ENCODE data around the gene DENND1A.

Gene DENND1A

DNA sequence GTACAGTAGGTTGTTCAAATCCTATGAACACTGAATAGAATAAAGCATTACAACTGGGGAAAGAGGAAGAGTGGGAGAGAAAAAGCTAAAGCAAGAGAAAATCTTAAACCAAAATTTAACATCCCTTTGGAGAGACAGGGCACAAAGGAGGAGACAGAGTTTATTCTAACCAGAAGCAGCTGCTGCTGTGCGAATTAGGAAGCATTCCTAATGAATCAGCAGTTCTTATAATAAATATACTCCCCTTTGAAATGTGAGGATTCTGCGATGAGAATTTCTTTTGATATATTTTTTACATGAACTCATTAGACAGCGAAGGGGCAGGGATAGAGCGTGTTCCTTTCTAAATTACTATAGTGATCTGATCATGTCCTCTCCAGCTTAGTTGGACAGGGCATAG is 233.4 kb downstream of the DENND1A start:
- Histone ChIP-seq H3K36me3 (ENCODE audit: insufficient read depth, low read length) (no peaks in the 10 kb centered on the region), H3K9me3 (ENCODE audit: control insufficient read depth, insufficient read depth, low read length) (no peaks in the 10 kb centered on the region), H3K9ac (ENCODE audit: low read depth, low read length) (no peak overlapping the region), H3K4me1 (ENCODE audit: insufficient read depth, low read length) (no peaks in the 10 kb centered on the region)

DNA sequence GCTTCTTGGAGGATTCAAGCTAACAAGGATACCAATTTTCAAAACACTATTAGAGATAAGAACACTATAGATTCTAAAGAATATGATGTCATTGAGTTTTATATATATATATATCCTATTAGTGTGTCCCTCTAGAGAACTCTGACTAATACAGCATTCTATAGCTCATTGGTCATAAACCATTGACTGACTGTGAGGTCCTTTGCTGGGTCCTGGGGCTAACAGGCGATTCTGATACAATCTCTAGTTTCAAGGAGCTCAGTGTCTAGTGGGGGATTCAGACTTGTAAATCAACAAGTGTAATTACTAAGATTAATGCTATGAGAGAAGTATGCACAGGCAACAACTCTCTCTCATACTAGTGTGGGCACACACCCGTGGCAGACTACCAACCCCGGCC is 234.5 kb downstream of the DENND1A start:
- H3K36me3 ChIP-seq (ENCODE audit: insufficient read depth, low read length) = no peaks in the 10 kb centered on the region

DNA sequence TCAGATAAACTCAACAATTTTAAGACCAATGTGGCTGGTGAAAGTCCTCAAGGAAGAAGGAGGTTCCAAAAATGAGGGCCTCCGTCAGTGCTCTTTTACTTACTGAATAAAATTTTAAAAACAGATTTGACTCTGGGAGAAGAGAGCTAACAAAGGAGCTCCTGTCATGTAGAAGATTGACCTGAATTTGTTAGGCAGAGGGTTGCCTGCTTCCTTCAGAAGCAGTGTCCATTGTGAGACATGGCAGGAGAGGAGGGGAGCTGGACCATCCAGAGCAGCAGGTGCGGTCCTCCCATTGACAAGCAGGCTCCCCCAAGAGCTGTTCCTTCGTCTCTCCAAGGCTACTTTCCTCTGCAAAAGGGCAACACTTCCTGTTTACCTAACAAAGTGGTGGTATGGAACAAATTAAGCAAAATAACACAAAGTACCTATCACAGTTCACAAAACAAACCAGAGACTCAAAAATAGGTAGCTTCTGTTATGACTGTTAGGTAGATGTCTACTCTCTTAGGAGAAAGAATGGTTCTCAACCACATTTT is 238.1 kb downstream of the DENND1A start:
- Histone ChIP-seq H3K9ac (ENCODE audit: low read depth, low read length) (no peak overlapping the region), H3K9me3 (ENCODE audit: control insufficient read depth, insufficient read depth, low read length) (no peaks in the 10 kb centered on the region), H3K4me1 (ENCODE audit: insufficient read depth, low read length) (0 out of 2 replicates have a peak, but pooled peaks cover 5% of the 10 kb centered on the region), H3K36me3 (ENCODE audit: insufficient read depth, low read length) (no peaks in the 10 kb centered on the region)

More for the DNA sequence above, 234.5 kb downstream of the DENND1A start:
- Histone ChIP-seq H3K9me3 (ENCODE audit: control insufficient read depth, insufficient read depth, low read length) (no peaks in the 10 kb centered on the region), H3K9ac (ENCODE audit: low read depth, low read length) (no peak overlapping the region), H3K4me1 (ENCODE audit: insufficient read depth, low read length) (no peaks in the 10 kb centered on the region)

DNA sequence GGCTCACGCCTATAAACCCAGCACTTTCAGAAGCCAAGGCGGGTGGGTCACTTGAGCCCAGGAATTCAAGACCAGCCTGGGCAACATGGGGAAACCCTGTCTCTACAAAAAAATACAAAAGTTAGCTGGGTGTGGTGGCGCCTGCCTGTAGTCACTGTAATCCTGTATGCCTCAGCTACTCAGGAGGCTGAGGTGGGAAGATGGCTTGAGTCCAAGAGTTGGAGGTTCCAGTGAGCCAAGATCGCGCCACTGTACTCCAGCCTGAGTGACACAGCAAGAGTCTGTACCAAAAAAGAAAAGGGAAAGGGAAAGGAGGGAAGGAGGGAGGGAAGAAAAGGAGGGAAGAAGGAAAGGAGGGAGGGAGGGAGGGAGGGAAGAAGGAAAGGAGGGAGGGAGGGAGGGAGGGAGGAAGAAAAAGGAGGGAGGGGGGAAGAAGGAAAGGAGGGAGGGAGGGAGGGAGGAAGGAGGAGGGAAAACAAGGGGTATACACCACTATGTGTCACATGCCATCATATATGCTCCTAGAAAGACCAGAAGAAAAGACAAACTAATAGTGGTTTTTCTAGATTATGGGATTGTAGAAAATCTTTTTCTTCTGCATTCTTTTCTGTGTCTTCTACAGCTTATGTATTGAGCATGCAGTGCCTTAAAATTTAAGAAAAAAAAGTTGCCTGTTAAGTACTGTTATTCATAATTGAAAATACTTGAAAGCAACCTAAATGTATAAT is 240.1 kb downstream of the DENND1A start:
- 0 out of 2 replicates have a peak, but pooled peaks cover 5% of the 10 kb centered on the region for H3K4me1 ChIP-seq (ENCODE audit: insufficient read depth, low read length)
- H3K36me3 ChIP-seq (ENCODE audit: insufficient read depth, low read length) = no peaks in the 10 kb centered on the region
- H3K9ac ChIP-seq (ENCODE audit: low read depth, low read length) = no peak overlapping the region
- H3K9me3 ChIP-seq (ENCODE audit: control insufficient read depth, insufficient read depth, low read length) = no peaks in the 10 kb centered on the region

DNA sequence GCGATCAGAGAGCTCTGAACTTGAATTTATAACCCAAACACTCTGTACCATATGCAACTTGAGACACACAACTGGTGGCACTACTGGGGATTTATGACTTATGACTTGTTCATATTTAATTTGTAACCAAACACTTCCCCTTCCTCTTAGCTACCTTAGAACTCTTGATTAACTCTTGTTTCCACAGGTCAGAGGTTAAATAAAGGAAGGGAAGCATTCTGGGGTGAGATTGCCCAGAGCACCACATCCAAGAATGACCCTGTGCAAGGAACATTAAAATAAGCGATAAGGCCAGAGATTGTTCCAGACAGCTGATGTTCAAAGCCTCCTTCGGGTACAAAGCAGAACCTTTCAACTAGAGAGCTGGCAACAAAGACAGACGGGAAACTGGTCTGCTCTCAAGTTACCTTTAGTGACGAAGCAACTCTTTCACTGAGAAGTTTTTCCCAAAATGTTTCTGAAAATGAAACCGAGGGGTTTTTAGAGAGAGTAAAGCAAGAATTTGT is 242.6 kb downstream of the DENND1A start:
- H3K9ac ChIP-seq (ENCODE audit: low read depth, low read length) = no peak overlapping the region
- H3K36me3 ChIP-seq (ENCODE audit: insufficient read depth, low read length) = no peaks in the 10 kb centered on the region
- 0 out of 2 replicates have a peak, but pooled peaks cover 5% of the 10 kb centered on the region for H3K4me1 ChIP-seq (ENCODE audit: insufficient read depth, low read length)
- no peaks in the 10 kb centered on the region for H3K9me3 ChIP-seq (ENCODE audit: control insufficient read depth, insufficient read depth, low read length)

DNA sequence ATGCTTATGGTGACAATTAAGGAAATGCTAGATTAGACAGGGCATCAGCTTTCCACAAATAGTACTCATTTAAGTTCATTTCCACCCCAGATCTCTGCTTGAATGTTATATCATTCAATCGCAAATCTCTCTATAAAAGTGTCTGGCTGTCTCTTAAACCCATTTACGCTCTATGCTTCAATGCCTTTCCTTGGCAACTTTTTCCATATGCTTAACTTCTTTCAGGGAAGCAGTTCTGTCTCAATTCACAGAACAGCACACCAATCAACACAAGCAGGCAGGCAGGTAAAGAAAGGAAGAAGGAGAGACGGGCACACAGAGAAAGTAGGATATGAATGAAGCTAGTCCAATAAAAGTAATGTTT is 243.1 kb downstream of the DENND1A start:
- Histone ChIP-seq H3K36me3 (ENCODE audit: insufficient read depth, low read length) (no peaks in the 10 kb centered on the region), H3K9me3 (ENCODE audit: control insufficient read depth, insufficient read depth, low read length) (no peaks in the 10 kb centered on the region), H3K9ac (ENCODE audit: low read depth, low read length) (no peak overlapping the region), H3K4me1 (ENCODE audit: insufficient read depth, low read length) (0 out of 2 replicates have a peak, but pooled peaks cover 5% of the 10 kb centered on the region)

DNA sequence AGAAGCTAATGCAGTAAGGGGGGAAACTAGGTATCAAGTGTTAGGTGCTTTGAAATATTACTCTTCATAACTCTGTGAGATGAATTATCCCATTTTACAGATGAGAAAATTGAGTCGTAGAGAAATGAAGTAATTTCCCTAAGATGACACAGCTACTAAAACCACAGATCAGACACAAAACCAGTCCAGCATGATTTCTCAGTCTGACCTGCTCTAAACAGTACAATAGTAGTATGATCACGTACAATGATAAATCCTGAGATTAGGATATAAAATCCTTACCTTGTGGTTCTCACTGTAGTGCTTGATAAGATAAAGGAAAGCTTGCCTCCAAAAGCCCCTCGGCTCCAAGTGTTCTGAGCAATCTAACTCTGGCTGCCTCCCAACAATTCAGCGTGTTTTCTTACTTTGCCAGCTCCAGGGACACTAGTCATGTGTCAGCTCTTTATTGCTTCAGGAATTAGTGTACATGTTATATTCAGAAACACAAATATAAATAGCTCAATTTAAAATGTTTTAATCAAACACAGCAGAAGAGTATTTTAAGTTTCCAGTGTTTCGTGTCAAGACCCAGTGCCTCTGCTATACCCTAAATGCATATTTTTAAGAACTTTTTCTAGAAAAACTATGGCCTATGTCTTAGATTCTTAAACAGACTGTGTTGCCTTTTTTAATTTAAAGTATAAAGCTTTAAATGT is 243.6 kb downstream of the DENND1A start:
- Histone ChIP-seq H3K4me1 (ENCODE audit: insufficient read depth, low read length) (0 out of 2 replicates have a peak, but pooled peaks cover 5% of the 10 kb centered on the region), H3K36me3 (ENCODE audit: insufficient read depth, low read length) (no peaks in the 10 kb centered on the region), H3K9ac (ENCODE audit: low read depth, low read length) (no peak overlapping the region), H3K9me3 (ENCODE audit: control insufficient read depth, insufficient read depth, low read length) (no peaks in the 10 kb centered on the region)

DNA sequence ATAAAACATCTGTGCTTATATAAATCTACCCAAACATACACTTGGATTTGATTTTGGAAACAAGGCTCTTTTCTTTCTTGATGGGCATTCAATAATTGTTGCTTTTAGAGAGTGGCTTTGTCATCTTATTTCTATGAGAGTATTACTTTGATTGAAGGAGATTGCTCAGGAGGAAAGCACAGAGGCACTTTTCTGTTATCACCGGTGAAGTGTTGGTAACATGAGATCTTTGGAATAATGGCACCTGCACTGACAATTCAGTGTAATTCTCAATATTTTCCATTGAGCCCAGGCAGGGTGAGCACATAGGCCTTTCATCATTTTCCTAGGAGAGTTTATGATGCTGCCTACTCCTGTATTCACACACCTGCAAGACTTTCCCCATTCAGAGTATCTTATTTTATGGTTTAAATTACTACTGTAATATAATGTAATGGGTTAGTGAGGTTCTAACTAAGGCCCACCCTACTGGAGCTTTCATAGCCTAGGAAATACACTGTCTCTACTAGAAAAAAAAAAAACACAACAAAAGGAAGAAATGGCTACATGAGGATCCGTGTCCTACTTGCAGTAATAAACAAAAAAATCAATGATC is 244.3 kb downstream of the DENND1A start:
- Histone ChIP-seq H3K4me1 (ENCODE audit: insufficient read depth, low read length) (0 out of 2 replicates have a peak, but pooled peaks cover 5% of the 10 kb centered on the region), H3K36me3 (ENCODE audit: insufficient read depth, low read length) (no peaks in the 10 kb centered on the region), H3K9me3 (ENCODE audit: control insufficient read depth, insufficient read depth, low read length) (no peaks in the 10 kb centered on the region), H3K9ac (ENCODE audit: low read depth, low read length) (no peak overlapping the region)

DNA sequence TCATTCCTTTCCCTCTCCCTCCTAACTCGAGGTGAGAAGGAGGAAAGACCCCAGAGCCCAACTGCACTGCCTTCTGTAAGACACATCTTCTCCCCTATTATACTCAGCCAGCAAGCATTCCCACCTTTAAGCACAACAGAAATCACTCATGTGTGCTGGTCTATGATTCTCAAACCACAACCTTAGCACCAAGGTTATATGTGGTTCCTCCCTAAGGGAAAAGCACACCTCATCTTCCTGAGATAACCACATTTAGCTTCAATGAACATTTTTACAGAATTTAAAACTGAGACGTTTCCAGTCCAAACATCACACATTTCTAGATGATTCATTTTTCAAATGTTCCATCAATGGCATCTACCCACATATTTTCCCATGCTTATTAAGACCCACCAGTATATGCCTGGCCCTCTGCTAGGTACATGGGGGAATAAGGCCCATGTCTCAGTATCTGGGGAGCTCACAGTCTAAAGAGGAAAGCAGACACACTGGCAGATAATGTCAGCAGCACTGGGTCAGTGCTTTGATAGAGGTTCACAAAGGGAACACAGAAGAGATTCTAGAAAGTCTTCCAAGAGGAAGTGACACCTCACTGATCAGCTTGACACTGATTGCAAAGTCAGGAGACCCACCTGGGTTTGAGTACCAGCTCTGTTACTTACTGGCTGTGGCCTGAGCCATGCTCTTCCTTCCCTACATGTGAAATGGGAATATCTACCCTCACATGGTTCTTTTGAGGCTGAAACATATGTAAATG is 245.4 kb downstream of the DENND1A start:
- Histone ChIP-seq H3K9ac (ENCODE audit: low read depth, low read length) (no peak overlapping the region), H3K9me3 (ENCODE audit: control insufficient read depth, insufficient read depth, low read length) (no peaks in the 10 kb centered on the region), H3K36me3 (ENCODE audit: insufficient read depth, low read length) (no peaks in the 10 kb centered on the region), H3K4me1 (ENCODE audit: insufficient read depth, low read length) (0 out of 2 replicates have a peak, but pooled peaks cover 5% of the 10 kb centered on the region)

DNA sequence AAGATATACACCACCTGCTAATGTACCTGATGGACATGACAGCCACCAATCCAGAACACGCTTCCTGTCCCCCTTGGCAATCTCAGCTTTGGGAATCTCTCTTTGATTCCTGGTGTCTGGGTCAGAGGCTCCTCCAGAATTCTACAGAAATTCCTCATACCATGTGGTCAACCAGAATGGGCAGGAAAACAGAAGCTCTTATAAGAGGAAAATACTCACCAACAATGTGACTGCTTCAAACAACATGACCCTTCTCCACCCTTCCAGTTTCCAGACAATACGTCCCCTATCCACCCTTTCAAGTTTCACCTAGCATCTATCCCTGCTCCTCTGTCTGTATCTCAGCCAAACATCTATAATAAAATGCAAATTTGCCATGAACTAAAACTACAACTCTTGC is 247.2 kb downstream of the DENND1A start:
- no peak overlapping the region for H3K9ac ChIP-seq (ENCODE audit: low read depth, low read length)
- H3K4me1 ChIP-seq (ENCODE audit: insufficient read depth, low read length) = 0 out of 2 replicates have a peak, but pooled peaks cover 5% of the 10 kb centered on the region
- H3K9me3 ChIP-seq (ENCODE audit: control insufficient read depth, insufficient read depth, low read length) = no peaks in the 10 kb centered on the region
- H3K36me3 ChIP-seq (ENCODE audit: insufficient read depth, low read length) = no peaks in the 10 kb centered on the region

DNA sequence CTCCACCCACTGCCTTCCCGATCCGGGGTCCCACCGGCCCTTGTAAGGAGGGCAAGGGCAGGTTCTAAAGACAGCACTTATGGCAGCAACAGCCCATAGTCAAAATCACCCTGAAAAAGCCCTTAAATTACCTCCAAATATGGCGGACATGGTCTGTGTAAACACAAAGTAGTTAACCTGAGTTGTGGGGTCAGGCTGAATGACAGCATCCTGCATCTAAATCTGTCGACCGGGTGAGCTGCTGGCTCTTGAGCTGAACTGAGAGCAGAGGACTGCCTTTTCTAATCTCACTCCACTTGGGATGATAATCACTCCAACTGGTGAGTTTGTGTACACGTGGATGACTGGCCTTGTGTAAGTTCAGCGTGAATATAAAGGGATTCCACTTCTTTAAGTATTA is 249.6 kb downstream of the DENND1A start:
- Histone ChIP-seq H3K9ac (ENCODE audit: low read depth, low read length) (no peak overlapping the region), H3K4me1 (ENCODE audit: insufficient read depth, low read length) (no peaks in the 10 kb centered on the region), H3K9me3 (ENCODE audit: control insufficient read depth, insufficient read depth, low read length) (no peaks in the 10 kb centered on the region), H3K36me3 (ENCODE audit: insufficient read depth, low read length) (no peaks in the 10 kb centered on the region)

DNA sequence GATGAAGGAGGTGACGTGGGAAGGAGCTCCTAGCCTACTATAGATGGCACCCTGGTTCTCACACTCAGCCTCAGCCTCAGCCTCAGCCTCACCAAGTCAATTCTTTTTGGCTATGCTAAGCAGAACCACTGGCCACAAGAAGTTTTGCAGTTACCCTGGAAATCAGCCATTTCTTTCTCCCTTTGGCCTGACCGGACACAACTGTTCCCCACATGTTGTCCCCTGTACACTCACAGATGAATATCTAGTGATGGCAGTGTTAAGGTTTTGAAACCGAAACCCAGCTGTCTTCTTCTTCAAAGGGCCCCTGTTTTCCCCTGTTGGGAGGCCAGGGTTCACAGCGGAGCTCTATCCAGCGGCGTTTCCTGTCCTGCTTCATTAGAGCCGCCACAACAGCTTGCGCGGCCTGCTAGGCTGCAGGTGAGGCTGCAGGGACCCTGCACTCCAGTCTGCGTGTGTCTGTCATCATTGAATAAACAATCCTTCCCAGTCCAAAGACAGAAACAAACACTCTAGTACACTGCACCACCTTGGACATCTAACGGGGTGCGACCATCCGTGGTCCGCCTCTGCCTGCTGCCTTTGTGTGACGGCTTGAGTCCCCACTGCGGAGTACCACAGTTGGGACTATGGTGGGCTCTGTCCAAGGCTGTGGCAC is 250.5 kb downstream of the DENND1A start:
- H3K9ac ChIP-seq (ENCODE audit: low read depth, low read length) = no peak overlapping the region

DNA sequence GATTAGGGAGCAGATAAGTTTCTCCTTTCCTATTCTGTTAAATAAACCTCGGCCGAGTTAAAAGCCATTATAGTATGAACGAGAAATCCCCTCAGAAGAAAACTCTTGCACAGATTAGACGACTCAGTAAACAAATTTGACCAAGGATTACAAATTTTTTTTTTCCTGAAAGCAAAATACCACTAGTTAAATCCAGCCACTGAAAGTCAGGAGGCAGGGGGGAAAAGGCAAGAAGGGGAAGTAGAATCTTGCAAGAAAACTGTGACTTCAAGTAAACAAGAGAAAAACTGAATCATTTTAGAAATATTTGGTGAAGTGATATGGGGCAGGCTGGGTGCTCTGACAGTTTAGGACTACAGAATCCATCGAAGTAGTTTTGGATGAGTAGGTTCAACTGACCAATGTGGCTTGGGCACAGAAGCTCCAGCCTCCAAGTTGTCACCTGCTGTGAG is 251.0 kb downstream of the DENND1A start:
- no peaks in the 10 kb centered on the region for H3K9me3 ChIP-seq (ENCODE audit: control insufficient read depth, insufficient read depth, low read length)
- H3K36me3 ChIP-seq (ENCODE audit: insufficient read depth, low read length) = no peaks in the 10 kb centered on the region
- no peaks in the 10 kb centered on the region for H3K4me1 ChIP-seq (ENCODE audit: insufficient read depth, low read length)
- no peak overlapping the region for H3K9ac ChIP-seq (ENCODE audit: low read depth, low read length)

More for the DNA sequence above, 250.5 kb downstream of the DENND1A start:
- Histone ChIP-seq H3K9me3 (ENCODE audit: control insufficient read depth, insufficient read depth, low read length) (no peaks in the 10 kb centered on the region), H3K4me1 (ENCODE audit: insufficient read depth, low read length) (no peaks in the 10 kb centered on the region), H3K36me3 (ENCODE audit: insufficient read depth, low read length) (no peaks in the 10 kb centered on the region)
